GM13977 (cell line): ENCODE results near the gene POGLUT2.

ENCODE experiments used
- DNase-seq: peaks from one replicate; pipeline ENCODE4 v3.0.0; 2012; ENCODE audit warnings: low spot score
- in situ Hi-C: fragments of 300-500 bp; cut with MboI; formaldehyde crosslinking; loops from one replicate; pipeline ENCODE4 v1.12.0; 2022; ENCODE audit warnings: low sequenced_read_pairs, low pct_unique_long_range_greater_than_20kb, mixed read lengths, inconsistent platforms; ENCODE audit not compliant: unreplicated experiment
- TF ChIP-seq, protein P1 (sequence below): IDR thresholded peaks from 2 replicates; pipeline ENCODE4 v1.5.1; 2012; ENCODE audit warnings: mild to moderate bottlenecking, control low read depth; ENCODE audit not compliant: insufficient read depth; ENCODE audit errors: extremely low read depth, missing control alignments

POGLUT2 gene

DNA sequence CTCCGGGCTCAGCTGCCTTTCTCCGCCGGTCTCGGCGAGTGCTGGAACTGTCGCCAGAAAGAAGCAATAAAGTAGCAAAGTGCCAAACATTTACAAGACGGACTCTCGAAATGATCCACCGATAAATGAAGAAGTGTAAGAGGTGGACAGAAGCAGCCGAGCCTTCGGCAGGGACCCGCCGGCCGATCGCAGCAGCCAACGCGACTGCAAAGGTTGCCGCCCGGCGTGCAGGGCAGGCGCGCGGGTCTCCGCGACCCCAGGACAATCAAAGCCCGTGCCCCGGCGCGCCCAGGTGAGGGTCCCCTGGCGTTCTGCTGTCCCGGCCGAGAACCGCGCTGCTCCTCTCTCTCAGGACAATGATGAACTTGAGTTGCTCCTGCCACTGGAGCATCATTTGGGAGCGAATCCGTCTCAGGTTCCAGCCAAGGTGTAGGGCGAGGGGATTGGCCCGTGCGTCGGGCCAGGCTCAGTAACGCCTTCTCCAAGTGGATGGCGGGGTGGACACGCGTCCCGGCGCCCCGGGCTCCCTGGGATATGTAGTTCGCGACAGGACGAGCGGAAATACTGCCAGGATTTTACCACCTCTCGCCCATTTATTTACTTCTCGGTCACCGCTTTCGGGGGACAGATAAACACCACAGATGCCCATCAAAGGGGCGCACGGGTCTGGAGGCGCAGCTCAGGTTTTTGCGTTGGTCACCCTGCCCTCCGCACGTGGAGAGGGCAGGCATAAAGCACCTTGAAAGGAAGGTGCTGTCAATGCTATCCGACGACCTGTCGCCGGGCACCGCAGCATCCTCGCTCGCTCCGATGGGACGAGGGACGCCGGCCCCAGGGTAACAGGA is at the start of gene POGLUT2, which contains the start of gene BIVM:
Gene POGLUT2 (minus strand): TSS at position 396 of the 845 bp plus-strand sequence. CDS start 306 bp downstream, at position 90.
Gene BIVM (plus strand): TSS at position 539 of the 845 bp plus-strand sequence. CDS start 8,149 bp downstream, outside the sequence.
- in situ Hi-C loops = no loop called here
- DNase-seq = peak; percentile 95
- TF ChIP-seq, protein P1, sequence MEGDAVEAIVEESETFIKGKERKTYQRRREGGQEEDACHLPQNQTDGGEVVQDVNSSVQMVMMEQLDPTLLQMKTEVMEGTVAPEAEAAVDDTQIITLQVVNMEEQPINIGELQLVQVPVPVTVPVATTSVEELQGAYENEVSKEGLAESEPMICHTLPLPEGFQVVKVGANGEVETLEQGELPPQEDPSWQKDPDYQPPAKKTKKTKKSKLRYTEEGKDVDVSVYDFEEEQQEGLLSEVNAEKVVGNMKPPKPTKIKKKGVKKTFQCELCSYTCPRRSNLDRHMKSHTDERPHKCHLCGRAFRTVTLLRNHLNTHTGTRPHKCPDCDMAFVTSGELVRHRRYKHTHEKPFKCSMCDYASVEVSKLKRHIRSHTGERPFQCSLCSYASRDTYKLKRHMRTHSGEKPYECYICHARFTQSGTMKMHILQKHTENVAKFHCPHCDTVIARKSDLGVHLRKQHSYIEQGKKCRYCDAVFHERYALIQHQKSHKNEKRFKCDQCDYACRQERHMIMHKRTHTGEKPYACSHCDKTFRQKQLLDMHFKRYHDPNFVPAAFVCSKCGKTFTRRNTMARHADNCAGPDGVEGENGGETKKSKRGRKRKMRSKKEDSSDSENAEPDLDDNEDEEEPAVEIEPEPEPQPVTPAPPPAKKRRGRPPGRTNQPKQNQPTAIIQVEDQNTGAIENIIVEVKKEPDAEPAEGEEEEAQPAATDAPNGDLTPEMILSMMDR = no peak

DNA sequence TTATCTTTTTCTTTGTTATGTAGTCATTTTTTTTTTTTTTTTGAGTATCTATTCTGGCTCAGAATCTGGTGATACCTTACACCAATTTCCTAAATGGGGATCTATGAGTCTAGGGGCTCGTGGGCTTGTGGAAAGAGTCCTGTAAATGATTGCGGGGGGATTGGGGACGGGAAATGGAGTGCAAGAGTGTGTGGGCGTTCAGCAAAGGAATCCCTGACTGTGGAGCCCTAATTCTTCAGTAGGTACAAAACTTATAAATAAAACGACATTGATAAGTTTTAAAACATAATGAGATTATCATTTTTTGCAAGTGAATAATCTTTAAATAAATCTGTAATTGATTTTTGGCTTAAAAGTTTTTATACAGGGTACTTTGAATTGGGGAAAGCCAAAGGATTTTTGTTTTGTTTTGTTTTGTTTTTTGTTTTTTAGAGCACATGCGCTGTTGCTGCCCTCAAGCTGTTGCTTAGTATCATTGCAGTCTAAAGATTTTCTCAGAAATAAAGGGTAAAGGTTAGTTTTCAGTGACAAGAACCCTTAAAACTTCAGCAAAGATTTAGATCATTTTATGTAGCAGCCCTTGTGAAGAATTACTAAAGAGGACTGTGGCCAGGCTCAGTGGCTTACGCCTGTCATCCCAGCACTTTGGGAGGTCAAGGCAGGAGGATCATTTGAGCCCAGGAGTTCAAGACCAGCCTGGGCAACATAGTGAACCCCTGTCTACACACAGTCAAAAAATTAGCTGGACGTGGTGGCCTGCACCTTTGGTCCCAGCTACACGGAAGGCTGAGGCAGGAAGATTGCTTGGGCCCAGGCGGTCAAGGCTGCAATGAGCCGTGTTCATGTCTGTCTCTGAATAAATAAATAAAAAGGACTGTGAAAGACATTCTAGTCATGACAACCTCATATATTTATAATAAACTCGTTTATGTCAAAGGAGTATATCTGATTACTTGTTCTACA is 48.8 kb upstream of the POGLUT2 start:
- TF ChIP-seq, protein P1 = peak; percentile 80
- in situ Hi-C loops = loop anchor here (10.0 kb wide), 1 partner anchor 253 kb away; the partner anchor contains the start of gene TPP2
- DNase-seq = no peak

DNA sequence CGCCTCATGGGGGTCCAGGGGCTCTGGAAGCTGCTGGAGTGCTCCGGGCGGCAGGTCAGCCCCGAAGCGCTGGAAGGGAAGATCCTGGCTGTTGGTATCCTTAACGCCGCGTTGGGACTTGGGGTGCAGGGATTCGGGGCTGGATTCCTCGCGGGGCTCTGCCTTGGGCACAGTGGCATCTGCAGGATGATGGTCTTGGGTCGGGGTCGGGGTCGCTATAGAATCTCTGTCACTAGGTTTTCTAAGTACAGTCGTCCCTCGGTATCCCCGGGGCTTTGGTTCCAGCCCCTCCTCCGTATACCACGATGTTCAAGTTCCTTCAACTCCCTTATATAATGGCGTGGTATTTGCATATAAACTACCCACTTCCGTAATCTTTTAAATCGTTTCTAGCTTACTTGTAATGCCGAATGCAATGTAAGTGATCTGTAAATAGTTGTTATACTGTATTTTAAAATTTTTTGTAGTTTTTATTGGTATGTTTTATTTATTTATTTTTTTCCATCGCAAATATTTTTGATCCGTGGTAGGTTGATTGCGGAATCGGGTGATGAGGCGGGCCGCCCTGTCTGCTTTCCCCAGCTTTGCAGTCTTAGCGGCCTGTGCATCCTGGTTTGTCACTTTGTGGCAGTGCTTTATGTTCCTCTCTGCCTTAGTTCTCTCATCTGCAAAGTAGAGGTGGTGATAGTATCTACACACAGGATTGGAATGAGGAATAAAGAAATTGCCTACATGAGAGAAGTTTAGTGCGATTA is 47.7 kb upstream of the POGLUT2 start:
- peak; percentile 22 for DNase-seq
- TF ChIP-seq, protein P1 = no peak
- in situ Hi-C loops = loop anchor here (10.0 kb wide), 1 partner anchor 252 kb away; the partner anchor contains the start of gene TPP2

DNA sequence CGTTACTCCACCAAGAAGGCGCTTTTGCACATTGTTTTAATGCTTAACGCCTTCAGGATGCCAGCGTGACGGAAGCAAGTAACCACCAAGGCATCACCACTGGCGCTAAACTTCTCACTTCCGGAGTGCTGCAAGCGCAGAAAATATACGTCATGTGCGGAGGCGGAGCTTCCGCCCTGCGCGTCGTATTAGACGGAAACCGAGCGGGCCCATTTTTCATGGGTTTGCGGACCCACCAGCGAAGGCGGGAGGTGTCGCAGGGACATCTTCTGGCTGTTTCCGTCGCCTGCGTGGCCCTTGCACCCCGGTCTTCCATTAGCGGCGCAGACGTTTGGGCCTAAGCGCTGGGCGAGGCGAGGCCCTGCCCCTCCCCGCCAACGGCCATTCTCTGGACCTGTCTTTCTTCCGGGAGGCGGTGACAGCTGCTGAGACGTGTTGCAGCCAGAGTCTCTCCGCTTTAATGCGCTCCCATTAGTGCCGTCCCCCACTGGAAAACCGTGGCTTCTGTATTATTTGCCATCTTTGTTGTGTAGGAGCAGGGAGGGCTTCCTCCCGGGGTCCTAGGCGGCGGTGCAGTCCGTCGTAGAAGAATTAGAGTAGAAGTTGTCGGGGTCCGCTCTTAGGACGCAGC is 47.0 kb upstream of the POGLUT2 start, which contains the start of gene ERCC5:
Gene ERCC5 (plus strand): TSS at position 403 of the 631 bp plus-strand sequence. CDS start 235 bp downstream, outside the sequence.
- in situ Hi-C loops = loop anchor here (10.0 kb wide), 1 partner anchor 251 kb away; the partner anchor contains the start of gene TPP2
- DNase-seq = peak; percentile 72
- TF ChIP-seq, protein P1 = peak; percentile 42

DNA sequence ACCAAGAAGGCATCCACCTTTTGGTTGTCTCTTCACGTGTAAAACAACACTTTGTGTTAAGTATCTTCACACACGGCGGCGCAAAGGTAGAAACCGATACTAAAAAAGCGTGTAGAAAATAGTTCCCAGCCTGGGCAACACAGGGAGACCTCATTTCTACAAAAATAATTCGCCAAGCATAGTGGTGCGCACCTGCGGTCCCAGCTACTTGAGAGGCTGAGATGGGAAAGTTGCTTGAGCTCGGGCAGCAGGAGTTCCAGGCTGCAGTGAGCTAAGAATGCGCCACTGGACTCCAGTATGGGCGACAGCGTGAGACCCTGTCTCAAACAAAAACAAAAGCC is 46.5 kb upstream of the POGLUT2 start:
- in situ Hi-C loops = loop anchor here (10.0 kb wide), 1 partner anchor 250 kb away; the partner anchor contains the start of gene TPP2
- TF ChIP-seq, protein P1 = no peak

More for the DNA sequence above, 46.5 kb upstream of the POGLUT2 start:
- no peak for DNase-seq
